Osteocyte (in vitro differentiated cells): ENCODE results near the gene GSTO2. TPM values are rescaled to one million over a fixed set of nuclear protein-coding genes. Genes with fewer than 3 reads are reported as not detected.
A peak's percentile ranks its signal among the peaks of the same experiment; 100 is the strongest.

ENCODE experiments used
- DNase-seq: peaks from one replicate; pipeline ENCODE4 v3.0.0; 2021; ENCODE audit warnings: mixed read lengths; ENCODE audit not compliant: unreplicated experiment; ENCODE audit errors: extremely low spot score
- H3K27ac Mint-ChIP-seq: one replicate; pipeline ENCODE4 v1.8.0; 2021; ENCODE audit warnings: mild to moderate bottlenecking, mixed read lengths; ENCODE audit not compliant: unreplicated experiment
- H3K27me3 Mint-ChIP-seq: one replicate; pipeline ENCODE4 v1.8.0; 2021; ENCODE audit warnings: mixed read lengths; ENCODE audit not compliant: unreplicated experiment
- H3K36me3 Mint-ChIP-seq: one replicate; pipeline ENCODE4 v1.8.0; 2021; ENCODE audit warnings: mixed read lengths; ENCODE audit not compliant: unreplicated experiment
- H3K4me1 Mint-ChIP-seq: one replicate; pipeline ENCODE4 v1.8.0; 2021; ENCODE audit warnings: mixed read lengths; ENCODE audit not compliant: unreplicated experiment
- H3K4me3 Mint-ChIP-seq: one replicate; pipeline ENCODE4 v1.8.0; 2021; ENCODE audit warnings: mild to moderate bottlenecking, moderate library complexity, mixed read lengths; ENCODE audit not compliant: unreplicated experiment
- H3K9me3 Mint-ChIP-seq: one replicate; pipeline ENCODE4 v1.8.0; 2021; ENCODE audit warnings: mixed read lengths; ENCODE audit not compliant: unreplicated experiment
- CTCF ChIP-seq: fragments of 200-600 bp; sonication (generic); IDR thresholded peaks from 2 replicates; pipeline ENCODE4 v1.5.0; 2021; ENCODE audit warnings: antibody characterized with exemption, mild to moderate bottlenecking, moderate library complexity
- total RNA-seq: library from RNA; stranded (reverse); gene quantifications from 2 replicates; pipeline ENCODE4 v1.2.1, GENCODE V29; 2021

The GSTO2 gene
- total RNA-seq, 1 donor from 2014 or later, result 0.54 TPM

- Mint-ChIP-seq H3K9me3 (no peaks in the 10 kb centered on the region), H3K4me1 (peaks cover 35% of the 10 kb centered on the region), H3K27ac (peak overlapping the region; percentile 47), H3K27me3 (no peaks in the 10 kb centered on the region), H3K4me3 (no peak overlapping the region), H3K36me3 (peaks cover 39% of the 10 kb centered on the region)
- no peak for DNase-seq
- TF ChIP-seq CTCF, result no peak
Measured at GRCh38 chr10:104260775-104261115, 8.2 kb upstream of the GSTO2 start.

GRCh38 chr10:104262055-104262454 is 6.9 kb upstream of the GSTO2 start:
- no peak overlapping the region for H3K4me3 Mint-ChIP-seq
- H3K36me3 Mint-ChIP-seq, result peaks cover 46% of the 10 kb centered on the region
- H3K27ac Mint-ChIP-seq, result no peak overlapping the region
- H3K9me3 Mint-ChIP-seq, result no peaks in the 10 kb centered on the region
- H3K27me3 Mint-ChIP-seq, result no peaks in the 10 kb centered on the region
- no peak for DNase-seq
- no peak for TF ChIP-seq CTCF
- H3K4me1 Mint-ChIP-seq, result peaks cover 22% of the 10 kb centered on the region

DNA sequence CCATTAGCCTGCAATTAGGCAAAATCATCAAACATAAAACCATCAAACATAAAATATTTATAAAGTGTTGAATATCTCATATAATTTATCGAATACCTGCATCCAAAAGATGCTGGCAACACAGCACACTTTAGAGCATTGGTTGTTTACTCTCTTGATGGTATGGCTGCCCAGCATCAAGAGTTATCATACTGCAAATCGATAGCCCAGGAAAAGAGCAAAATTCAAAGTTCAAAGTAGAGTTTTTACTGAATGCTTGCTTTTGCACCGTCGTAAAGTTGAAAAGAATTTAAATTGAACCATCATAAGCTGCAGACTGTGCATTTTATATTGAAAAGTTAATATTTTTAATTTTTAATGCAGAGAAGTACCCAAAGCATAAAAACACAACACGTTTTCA is 4.2 kb upstream of the GSTO2 start:
- peaks cover 35% of the 10 kb centered on the region for H3K36me3 Mint-ChIP-seq
- no peak for TF ChIP-seq CTCF
- H3K27ac Mint-ChIP-seq, result no peak overlapping the region
- H3K4me1 Mint-ChIP-seq, result peaks cover 27% of the 10 kb centered on the region
- H3K27me3 Mint-ChIP-seq, result no peaks in the 10 kb centered on the region
- no peak overlapping the region for H3K4me3 Mint-ChIP-seq
- H3K9me3 Mint-ChIP-seq, result no peaks in the 10 kb centered on the region
- DNase-seq, result no peak

GRCh38 chr10:104267721-104268404 is 1.1 kb upstream of the GSTO2 start:
- Mint-ChIP-seq H3K4me1 (peaks cover 14% of the 10 kb centered on the region), H3K27me3 (no peaks in the 10 kb centered on the region), H3K9me3 (no peaks in the 10 kb centered on the region), H3K36me3 (peaks cover 26% of the 10 kb centered on the region), H3K4me3 (peak overlapping the region; percentile 87), H3K27ac (peak overlapping the region; percentile 91)
- no peak for DNase-seq
- no peak for TF ChIP-seq CTCF

- Mint-ChIP-seq H3K9me3 (no peaks in the 10 kb centered on the region), H3K27me3 (no peaks in the 10 kb centered on the region), H3K36me3 (peaks cover 26% of the 10 kb centered on the region), H3K27ac (peak overlapping the region; percentile 91), H3K4me3 (peak overlapping the region; percentile 87), H3K4me1 (peaks cover 14% of the 10 kb centered on the region)
- no peak for DNase-seq
- TF ChIP-seq CTCF, result no peak
Measured at GRCh38 chr10:104268405-104268712, 625 bp upstream of the GSTO2 start.
